HCT116 (cell line): ENCODE measurements around the gene RAB36. TPM values are rescaled to one million over a fixed set of nuclear protein-coding genes. Genes with fewer than 3 reads are reported as not detected.

Experiments used
- ATAC-seq: fragments of 200-7000 bp; cut with Tn5 transposase; 2 replicates; pipeline ENCODE4 v1.9.1; 2020; ENCODE audit warnings: mild to moderate bottlenecking, moderate library complexity
- BruUV-seq: library from RNA; stranded (reverse); fragments of 400-500 nt; replicated peaks from 2 replicates; lab custom pipeline; 2021; lab: Mats Ljungman, UMichigan
- CTCF ChIA-PET: fragments of 300-600 bp; sonication (Branson Sonifier 250); formaldehyde crosslinking; loops from one replicate; lab custom pipeline; 2021; ENCODE audit warnings: antibody characterized with exemption; lab: Charles Lee
- POLR2A ChIA-PET: fragments of 300-600, 350-600 bp; sonication (Branson Sonifier 250); formaldehyde crosslinking; loops from one replicate; lab custom pipeline; 2021; ENCODE audit warnings: antibody characterized with exemption; lab: Charles Lee
- RAD21 ChIA-PET, 2 experiments: fragments of 300-600 bp; sonication (Branson Sonifier 250); formaldehyde crosslinking; loops; one replicate each; lab custom pipeline; 2023; ENCODE audit warnings: low total read pairs in 2 of 2; ENCODE audit not compliant: uncharacterized antibody in 2 of 2, unreplicated experiment in 2 of 2, low non-redundant PET in 1 of 2; lab: Charles Lee
- DNase-seq: peaks from one replicate; pipeline ENCODE4 v3.0.0-alpha.2; 2010; ENCODE audit warnings: low read depth, low spot score
- H2AFZ ChIP-seq: fragments of 200-600 bp; shearing (Covaris generic), sonication (generic); 2 replicates; pipeline ENCODE4 v1.6.1; 2017; ENCODE audit warnings: low read depth, mixed run types, mixed read lengths, antibody characterized with exemption, low read length; ENCODE audit not compliant: poor library complexity, severe bottlenecking
- H3K27ac ChIP-seq: 2 replicates; pipeline ENCODE4 v1.5.1; 2012; ENCODE audit warnings: low read depth, low read length
- H3K27me3 ChIP-seq: fragments of 200-600 bp; sonication (generic); 2 replicates; pipeline ENCODE4 v1.6.1; 2016; ENCODE audit warnings: mixed run types, low read length, mixed read lengths; ENCODE audit not compliant: insufficient read depth
- H3K36me3 ChIP-seq, 2 experiments: fragments of 200-500 bp in 1 of 2; fragments of 200-600 bp in 1 of 2; sonication (Bioruptor generic) in 1 of 2; sonication (generic) in 1 of 2; 2 replicates each; pipeline versions ENCODE4 v1.5.1 to v1.6.1; 2014 to 2016; ENCODE audit warnings: low read length in 2 of 2, inconsistent platforms in 1 of 2, mixed read lengths in 1 of 2, mixed run types in 1 of 2; ENCODE audit not compliant: insufficient read depth in 2 of 2, control insufficient read depth in 1 of 2
- H3K4me1 ChIP-seq, 2 experiments: fragments of 200-600 bp in 1 of 2; sonication (generic) in 1 of 2; 2 replicates each; pipeline versions ENCODE4 v1.5.1 to v1.6.1; 2012 to 2017; ENCODE audit warnings: low read length in 2 of 2, inconsistent platforms in 1 of 2, mild to moderate bottlenecking in 1 of 2, mixed read lengths in 1 of 2, mixed run types in 1 of 2, moderate library complexity in 1 of 2; ENCODE audit not compliant: insufficient read depth in 2 of 2, control insufficient read depth in 1 of 2
- H3K4me2 ChIP-seq: fragments of 200-600 bp; sonication (generic); 2 replicates; pipeline ENCODE4 v1.6.1; 2017; ENCODE audit warnings: mixed run types, low read length, mixed read lengths
- H3K4me3 ChIP-seq, 2 experiments: fragments of 200-600 bp in 1 of 2; sonication (generic) in 1 of 2; replicated peaks in 1 of 2; 2 replicates each; pipeline ENCODE4 v1.5.1; 2011 to 2016; ENCODE audit warnings: low read length in 2 of 2, control low read depth in 1 of 2, low read depth in 1 of 2, mild to moderate bottlenecking in 1 of 2, mixed read lengths in 1 of 2, mixed run types in 1 of 2
- H3K79me2 ChIP-seq: fragments of 200-600 bp; sonication (generic); 2 replicates; pipeline ENCODE4 v1.6.1; 2017; ENCODE audit warnings: mild to moderate bottlenecking, mixed run types, low read length, moderate library complexity, mixed read lengths; ENCODE audit not compliant: insufficient read depth
- H3K9ac ChIP-seq: fragments of 200-600 bp; sonication (generic); 2 replicates; pipeline ENCODE4 v1.6.1; 2016; ENCODE audit warnings: low read length, mixed read lengths
- H3K9me2 ChIP-seq: fragments of 200-600 bp; sonication (generic), shearing (Covaris generic); 2 replicates; pipeline ENCODE4 v1.6.1; 2017; ENCODE audit warnings: mixed run types, mild to moderate bottlenecking, moderate library complexity; ENCODE audit not compliant: insufficient read depth
- H3K9me3 ChIP-seq, 2 experiments: fragments of 200-500 bp in 1 of 2; fragments of 200-600 bp in 1 of 2; sonication (Bioruptor generic) in 1 of 2; sonication (generic) in 1 of 2; 2 replicates each; pipeline ENCODE4 v1.6.1; 2014 to 2017; ENCODE audit warnings: low read length in 2 of 2, mixed read lengths in 2 of 2, inconsistent platforms in 1 of 2, low read depth in 1 of 2, mild to moderate bottlenecking in 1 of 2, mixed run types in 1 of 2, moderate library complexity in 1 of 2; ENCODE audit not compliant: control insufficient read depth in 1 of 2, insufficient read depth in 1 of 2
- H4K20me1 ChIP-seq: fragments of 200-600 bp; sonication (generic), shearing (Covaris generic); 2 replicates; pipeline ENCODE4 v1.6.1; 2017; ENCODE audit warnings: mixed run types, mild to moderate bottlenecking, moderate library complexity; ENCODE audit not compliant: insufficient read depth
- ATF3 ChIP-seq: IDR thresholded peaks from 2 replicates; pipeline ENCODE4 v1.6.1; 2012
- CBX3 ChIP-seq: IDR thresholded peaks from 2 replicates; pipeline ENCODE4 v1.6.1; 2012; ENCODE audit warnings: low read depth
- CEBPB ChIP-seq: IDR thresholded peaks from 2 replicates; pipeline ENCODE4 v1.6.1; 2012; ENCODE audit warnings: low read depth
- CTCF ChIP-seq, 3 experiments: fragments of 200-600 bp in 1 of 3; sonication (generic) in 1 of 3; IDR thresholded peaks in 2 of 3; conservative IDR thresholded peaks in 1 of 3; 2 replicates each; pipeline ENCODE4 v1.5.1; 2012 to 2017; ENCODE audit warnings: low read depth in 2 of 3, low read length in 2 of 3, antibody characterized with exemption in 1 of 3, borderline replicate concordance in 1 of 3, control low read depth in 1 of 3, mild to moderate bottlenecking in 1 of 3, mixed read lengths in 1 of 3, mixed run types in 1 of 3, moderate library complexity in 1 of 3; ENCODE audit not compliant: insufficient read depth in 1 of 3
- EGR1 ChIP-seq: IDR thresholded peaks from 2 replicates; pipeline ENCODE4 v1.6.1; 2012; ENCODE audit warnings: low read depth
- ELF1 ChIP-seq: IDR thresholded peaks from 2 replicates; pipeline ENCODE4 v1.6.1; 2012; ENCODE audit warnings: low read depth, borderline replicate concordance
- EZH2 ChIP-seq: fragments of 200-600 bp; sonication (generic); IDR thresholded peaks from 2 replicates; pipeline ENCODE4 v1.6.1; 2017; ENCODE audit warnings: antibody characterized with exemption, mixed run types
- EZH2phosphoT487 ChIP-seq: fragments of 200-600 bp; IDR thresholded peaks from 2 replicates; pipeline ENCODE4 v1.6.1; 2018; ENCODE audit warnings: antibody characterized with exemption, borderline replicate concordance
- JUND ChIP-seq: IDR thresholded peaks from 2 replicates; pipeline ENCODE4 v1.6.1; 2012
- MAX ChIP-seq: IDR thresholded peaks from 2 replicates; pipeline ENCODE4 v1.6.1; 2012
- POLR2A ChIP-seq: IDR thresholded peaks from 2 replicates; pipeline ENCODE4 v1.7.0; 2011; ENCODE audit warnings: borderline replicate concordance; ENCODE audit not compliant: insufficient read depth, insufficient read length; ENCODE audit errors: extremely low read depth
- POLR2AphosphoS5 ChIP-seq: IDR thresholded peaks from 2 replicates; pipeline ENCODE4 v1.6.1; 2011; ENCODE audit warnings: mild to moderate bottlenecking, low read depth, low read length, moderate library complexity
- RAD21 ChIP-seq: IDR thresholded peaks from 2 replicates; pipeline ENCODE4 v1.6.1; 2012; ENCODE audit warnings: low read depth, mild to moderate bottlenecking
- SIN3A ChIP-seq: IDR thresholded peaks from 2 replicates; pipeline ENCODE4 v1.6.1; 2012; ENCODE audit warnings: low read depth
- SP1 ChIP-seq: IDR thresholded peaks from 2 replicates; pipeline ENCODE4 v1.6.1; 2012; ENCODE audit warnings: low read depth
- TCF7L2 ChIP-seq: IDR thresholded peaks from 2 replicates; pipeline ENCODE4 v1.7.0; 2011; ENCODE audit warnings: borderline replicate concordance, inconsistent platforms; ENCODE audit not compliant: insufficient read depth, insufficient read length; ENCODE audit errors: extremely low read depth
- YY1 ChIP-seq: IDR thresholded peaks from 2 replicates; pipeline ENCODE4 v1.6.1; 2011; ENCODE audit warnings: low read length, low read depth, moderate library complexity, mild to moderate bottlenecking; ENCODE audit not compliant: insufficient replicate concordance; ENCODE audit errors: extremely low read depth
- ZBTB33 ChIP-seq: IDR thresholded peaks from 2 replicates; pipeline ENCODE4 v1.6.1; 2011; ENCODE audit warnings: mild to moderate bottlenecking, low read length, moderate library complexity; ENCODE audit not compliant: insufficient replicate concordance; ENCODE audit errors: extremely low read depth
- ZFX ChIP-seq: fragments of 450-650 bp; IDR thresholded peaks from 2 replicates; pipeline ENCODE4 v1.6.1; 2017
- ZNF274 ChIP-seq: fragments of 200-500 bp; sonication (Bioruptor generic); IDR thresholded peaks from 2 replicates; pipeline ENCODE4 v1.6.1; 2014; ENCODE audit warnings: mild to moderate bottlenecking, low read depth, low read length, inconsistent platforms
- intact Hi-C: fragments of 100-400 bp; cut with micrococcal nuclease; formaldehyde crosslinking; loops from 2 replicates; pipeline ENCODE4 v1.10.0; 2022
- total RNA-seq: library from RNA; stranded (reverse); gene quantifications from one replicate; pipeline ENCODE4 v1.2.1, GENCODE V29; 2021; ENCODE audit not compliant: unreplicated experiment

The RAB36 gene
- total RNA-seq, 1 experiment from 2014 or later = 6.1 TPM

GRCh38 chr22:23199159-23199558, 53.9 kb downstream of the RAB36 start:
- Histone ChIP-seq H3K27me3 (no peaks in the 10 kb centered on the region), H3K4me3 (no peak overlapping the region), H3K9ac (no peak overlapping the region), H3K9me3 (no peaks in the 10 kb centered on the region), H3K36me3 (no peaks in the 10 kb centered on the region; a peak in 1 of 4 replicates), H3K4me2 (no peak overlapping the region), H3K9me2 (no peaks in the 10 kb centered on the region), H3K79me2 (peaks cover 96% of the 10 kb centered on the region), H2AFZ (no peak overlapping the region), H3K4me1 (peaks cover 0 to 6% of the 10 kb centered on the region in 2 experiments; a peak in 1 of 4 replicates), H3K27ac (no peak overlapping the region), H4K20me1 (peaks cover 5% of the 10 kb centered on the region; the same call in 1 of the 2 replicates)
- DNase-seq (no peak), ATAC-seq (no peak)
- CTCF ChIA-PET = no interaction called here
- RAD21 ChIA-PET = no interaction called here
- no TSS peak for BruUV-seq
- POLR2A ChIA-PET = no interaction called here
- TF ChIP-seq SP1 (no peak), MAX (no peak), JUND (no peak), ZBTB33 (no peak), ZFX (no peak), CEBPB (no peak), ATF3 (no peak), CTCF (IDR thresholded peaks at IDR 0.05 in 2 of 3, conservative IDR thresholded peaks at IDR 0.05 in 1 of 3; ENCODE audit: borderline replicate concordance in 1 of 3, insufficient read depth in 1 of 3, low read depth in 2 of 3, low read length in 2 of 3) (no peak), EGR1 (no peak), SIN3A (no peak), POLR2A (no peak), CBX3 (no peak), RAD21 (no peak), YY1 (no peak), POLR2AphosphoS5 (no peak), TCF7L2 (no peak), EZH2phosphoT487 (no peak), ZNF274 (no peak), ELF1 (no peak), EZH2 (no peak)
- intact Hi-C loops = no loop called here
